Kidney glomerular epithelial cell (primary cell): ENCODE data around the gene RAD51B.
A peak's percentile ranks its signal among the peaks of the same experiment; 100 is the strongest.

Experiments used
- DNase-seq: peaks from one replicate; lab custom pipeline; 2025; lab: John Stamatoyannopoulos, UW

RAD51B gene

GRCh38 chr14:68333262-68333661 lies 513.7 kb downstream of the RAD51B start:
- DNase-seq, result no peak

DNA sequence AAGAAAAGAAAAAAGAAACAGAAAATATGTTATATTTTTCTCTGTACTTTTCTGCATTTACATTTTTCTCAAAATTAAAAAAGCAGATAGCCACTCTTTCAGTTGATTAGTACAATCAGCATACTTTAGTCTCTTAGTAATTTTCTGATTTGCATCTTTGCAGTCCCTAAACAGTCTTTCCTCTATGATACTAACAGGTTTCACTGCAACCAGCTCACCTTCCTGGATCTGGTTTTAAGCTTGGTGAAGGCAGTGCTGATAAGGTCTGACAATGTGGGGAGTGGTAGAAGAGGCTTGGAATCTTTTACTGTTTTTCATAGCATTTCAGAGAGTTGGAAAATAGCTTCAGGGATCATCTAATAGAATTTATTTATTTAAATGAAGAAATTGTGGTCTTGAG lies 515.7 kb downstream of the RAD51B start:
- DNase-seq, result no peak

DNA sequence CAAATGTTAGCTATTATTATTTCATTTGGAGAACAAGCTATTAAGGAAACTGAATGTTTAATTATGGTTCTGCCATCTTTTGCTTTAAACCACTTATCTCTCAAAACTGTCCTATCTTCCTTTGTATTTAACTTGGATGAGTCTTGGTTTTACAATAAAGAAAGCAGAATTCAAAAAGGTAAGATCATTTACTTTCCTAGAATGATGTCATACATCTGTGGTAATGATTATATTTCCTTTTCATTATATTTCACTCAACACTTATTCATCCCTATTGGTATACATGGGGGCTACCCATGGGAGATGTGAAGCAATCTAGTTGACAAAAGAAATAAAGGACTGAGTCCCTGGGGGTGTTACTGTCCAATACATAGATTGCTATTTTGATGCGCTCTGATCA lies 516.6 kb downstream of the RAD51B start:
- DNase-seq, result no peak

GRCh38 chr14:68337279-68337678 lies 517.7 kb downstream of the RAD51B start:
- no peak for DNase-seq

DNA sequence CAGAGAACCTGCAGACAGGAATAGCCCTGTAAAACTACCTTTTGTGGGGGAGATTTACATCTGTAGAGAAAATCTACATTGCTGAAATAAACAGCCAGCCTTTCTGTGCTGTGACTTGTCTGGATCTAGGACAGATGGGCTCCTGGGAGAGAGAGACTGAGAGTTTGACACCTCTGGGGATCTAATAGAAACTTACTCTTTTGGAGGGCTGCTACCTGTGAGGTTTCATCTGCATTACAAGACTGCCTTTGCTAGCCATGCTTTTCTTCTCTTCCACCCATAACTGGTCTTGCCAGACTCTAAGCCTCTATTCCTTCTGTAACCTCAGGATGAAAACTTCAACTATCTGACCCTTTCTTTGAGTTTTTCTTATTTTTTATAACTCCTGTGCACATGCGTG lies 520.7 kb downstream of the RAD51B start:
- no peak for DNase-seq

GRCh38 chr14:68341411-68342212 lies 522.0 kb downstream of the RAD51B start:
- DNase-seq, result no peak

DNA sequence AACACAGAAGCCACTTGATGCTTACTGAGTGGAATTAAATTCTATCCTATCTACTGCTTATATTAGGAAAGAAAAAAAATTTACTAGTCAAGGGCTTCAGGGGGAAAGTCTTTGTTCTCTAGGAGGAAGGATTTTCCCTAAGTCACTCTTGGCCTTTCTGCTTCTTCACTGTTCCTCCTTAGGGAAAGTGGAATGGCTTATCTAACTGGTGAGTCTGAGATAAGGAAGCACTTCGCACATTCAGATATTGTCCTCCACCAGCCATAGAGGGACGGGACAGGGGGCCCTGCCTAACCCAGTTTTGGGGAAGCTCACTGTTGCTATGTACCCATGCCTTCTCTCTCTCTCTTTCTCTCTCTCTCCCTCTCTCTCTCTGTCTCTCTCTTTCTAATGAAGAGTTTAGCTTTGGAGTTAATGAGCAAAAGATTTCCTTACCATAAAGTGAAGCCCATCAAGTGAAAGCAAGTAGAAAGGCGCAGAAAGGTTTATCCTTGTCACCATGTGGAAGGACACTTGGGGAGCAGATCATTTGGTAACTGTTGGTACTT lies 522.7 kb downstream of the RAD51B start:
- DNase-seq, result no peak

GRCh38 chr14:68343534-68344118 lies 524.0 kb downstream of the RAD51B start:
- no peak for DNase-seq

GRCh38 chr14:68345738-68346137 lies 526.2 kb downstream of the RAD51B start:
- DNase-seq, result no peak

DNA sequence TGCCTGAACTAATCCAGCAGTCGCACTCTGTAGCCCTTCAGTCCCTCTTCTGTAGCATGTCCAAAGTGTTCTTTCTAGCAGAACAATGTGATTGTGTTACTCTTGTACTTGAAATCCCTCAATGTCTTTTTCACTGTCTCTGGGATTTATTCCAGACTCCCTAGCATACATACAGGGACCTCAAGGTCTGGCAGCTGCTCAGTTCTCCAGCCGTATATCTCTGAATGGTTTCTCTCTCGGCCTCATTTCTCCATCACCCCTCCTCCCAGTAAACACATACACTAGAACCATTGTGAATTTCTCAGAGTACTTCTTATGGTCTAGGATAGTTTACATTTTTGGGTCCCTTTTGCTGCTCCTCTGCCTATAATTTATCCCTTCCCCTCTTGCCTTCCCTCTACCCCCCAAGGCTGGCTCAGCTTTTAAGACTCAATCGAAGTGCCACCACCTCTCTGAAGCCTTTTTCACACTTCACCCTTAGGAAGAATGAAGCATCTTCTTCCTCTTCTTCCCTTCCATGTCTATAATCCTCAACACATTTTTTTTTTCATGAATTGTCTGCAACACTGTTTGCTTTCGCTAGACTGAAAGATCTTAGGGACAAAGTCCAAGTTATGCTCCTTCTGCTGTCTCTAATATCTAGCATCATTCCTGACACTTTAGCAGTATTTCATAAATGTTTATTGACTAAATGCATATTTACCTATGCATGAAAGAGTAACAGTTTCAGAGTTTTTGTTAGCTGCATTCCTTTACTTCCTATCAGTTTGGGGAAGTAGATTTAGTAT lies 527.2 kb downstream of the RAD51B start:
- no peak for DNase-seq

- DNase-seq, result no peak
These were observed 530.5 kb downstream of the RAD51B start for GRCh38 chr14:68349900-68350629.

DNA sequence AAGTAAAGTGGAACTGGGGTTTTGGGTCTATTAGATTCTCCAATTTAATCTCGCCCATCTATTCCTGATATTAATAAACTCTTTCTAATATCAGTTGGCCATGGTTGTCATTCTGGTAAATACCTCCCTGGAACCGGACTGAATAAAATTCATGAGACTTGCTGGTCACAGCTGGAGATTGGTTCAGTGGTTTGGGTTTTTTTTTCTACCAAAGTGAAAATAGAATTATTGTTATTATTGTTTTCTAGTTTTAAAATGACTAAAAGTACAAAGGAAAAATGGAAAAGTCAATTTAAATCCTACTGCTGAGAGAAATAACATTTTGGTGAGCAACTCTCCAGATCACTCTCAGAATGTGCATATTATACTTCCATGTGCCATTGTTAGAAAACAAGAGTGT lies 535.8 kb downstream of the RAD51B start:
- no peak for DNase-seq

GRCh38 chr14:68357777-68358176 lies 538.2 kb downstream of the RAD51B start:
- DNase-seq, result no peak

DNA sequence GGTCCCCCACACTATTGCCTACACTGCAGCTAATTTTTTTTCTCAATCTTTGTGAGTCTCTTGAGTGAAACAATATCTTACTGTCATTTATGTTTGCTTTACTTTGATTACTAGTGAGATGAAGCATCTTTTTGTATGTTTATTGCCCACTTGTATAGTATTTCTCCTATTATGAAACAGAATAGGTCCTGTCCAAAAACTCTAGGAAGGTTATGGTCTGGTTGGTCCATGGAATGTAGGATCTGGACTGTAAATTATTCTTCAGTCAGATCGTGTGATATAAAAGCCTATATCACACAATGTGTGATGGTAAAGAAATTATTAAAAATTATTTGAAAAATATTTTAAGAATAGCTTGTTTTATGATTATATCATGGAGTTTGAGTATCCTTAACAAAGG lies 538.9 kb downstream of the RAD51B start:
- no peak for DNase-seq

- DNase-seq, result no peak
These were observed 539.6 kb downstream of the RAD51B start for GRCh38 chr14:68359022-68359836.

- no peak for DNase-seq
These were observed 540.4 kb downstream of the RAD51B start for GRCh38 chr14:68359837-68360552.

DNA sequence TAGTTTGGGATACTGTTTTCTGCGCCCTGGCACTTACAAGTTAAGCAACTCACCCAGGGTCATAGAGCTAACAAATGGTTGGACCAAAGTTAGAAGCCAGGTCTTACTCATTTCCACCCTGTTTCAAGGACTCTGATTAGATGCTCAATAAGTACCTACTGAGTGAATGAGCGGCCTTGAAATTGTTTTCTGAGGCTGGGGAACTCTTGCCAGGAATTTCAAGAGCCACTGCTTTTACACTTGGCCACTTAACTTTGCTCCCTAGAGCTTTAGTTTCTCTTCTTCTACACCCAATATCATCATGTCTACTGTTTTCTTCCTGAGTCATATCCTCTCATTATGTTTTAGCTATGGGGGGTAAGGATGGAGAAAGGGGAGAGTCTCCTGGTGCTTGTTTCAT lies 541.7 kb downstream of the RAD51B start:
- DNase-seq, result peak; percentile 55

- no peak for DNase-seq
These were observed 543.3 kb downstream of the RAD51B start for GRCh38 chr14:68362846-68363245.

DNA sequence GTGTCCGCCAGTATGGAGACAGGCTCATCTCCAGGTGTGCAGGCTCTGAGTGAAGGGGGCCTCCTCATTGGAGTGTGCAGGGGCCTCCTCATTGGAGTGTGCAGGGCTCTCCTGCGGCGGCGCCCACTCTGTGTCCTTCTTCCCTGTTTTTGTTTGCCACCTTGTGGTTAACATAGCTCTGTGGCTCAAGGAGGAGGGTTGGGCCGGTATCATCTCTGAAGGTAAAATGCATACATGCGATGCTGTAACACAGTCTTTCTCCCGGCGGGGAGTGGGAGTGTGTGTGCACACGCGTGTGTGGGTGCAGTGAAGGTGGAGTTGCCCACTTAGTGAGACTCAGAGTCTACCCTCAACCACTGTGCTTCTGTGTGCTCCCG lies 543.9 kb downstream of the RAD51B start:
- DNase-seq, result no peak
